OCI-LY7 (cell line): ENCODE measurements around the gene WBP4. TPM values are rescaled to one million over a fixed set of nuclear protein-coding genes. Genes with fewer than 3 reads are reported as not detected.

Experiments used
- BruUV-seq: library from RNA; stranded (reverse); fragments of 400-500 nt; replicated peaks from 2 replicates; lab custom pipeline; 2021; lab: Mats Ljungman, UMichigan
- CTCF ChIA-PET: fragments of 300-600 bp; sonication (Branson Sonifier 250); formaldehyde crosslinking; loops from one replicate; lab custom pipeline; 2022; ENCODE audit warnings: antibody characterized with exemption; ENCODE audit not compliant: unreplicated experiment; lab: Charles Lee
- POLR2A ChIA-PET: fragments of 300-600 bp; sonication (Branson Sonifier 250); formaldehyde crosslinking; loops from one replicate; lab custom pipeline; 2022; ENCODE audit warnings: antibody characterized with exemption; lab: Charles Lee
- DNase-seq: peaks from one replicate; pipeline ENCODE4 v3.0.0-alpha.2; 2015; ENCODE audit warnings: low spot score
- H2AFZ ChIP-seq: fragments of 200-600 bp; sonication (generic), shearing (Covaris generic); 2 replicates; pipeline ENCODE4 v1.6.1; 2014; ENCODE audit warnings: mild to moderate bottlenecking, antibody characterized with exemption, low read length, moderate library complexity
- H3K27ac ChIP-seq: fragments of 200-600 bp; sonication (generic); 2 replicates; pipeline ENCODE4 v1.5.1; 2014; ENCODE audit warnings: mixed run types, low read depth, mild to moderate bottlenecking, moderate library complexity, low read length, inconsistent platforms; ENCODE audit not compliant: poor library complexity, severe bottlenecking
- H3K36me3 ChIP-seq: fragments of 200-600 bp; sonication (generic); 2 replicates; pipeline ENCODE4 v1.6.1; 2014; ENCODE audit warnings: mild to moderate bottlenecking, antibody characterized with exemption, low read length, moderate library complexity, mixed read lengths; ENCODE audit not compliant: insufficient read depth
- H3K4me1 ChIP-seq: fragments of 200-600 bp; sonication (generic); 2 replicates; pipeline ENCODE4 v1.5.1; 2014; ENCODE audit warnings: mild to moderate bottlenecking, low read length; ENCODE audit not compliant: insufficient read depth, poor library complexity, severe bottlenecking
- H3K4me2 ChIP-seq: fragments of 200-600 bp; sonication (generic); 2 replicates; pipeline ENCODE4 v1.6.1; 2014; ENCODE audit warnings: mild to moderate bottlenecking, low read length
- H3K4me3 ChIP-seq: fragments of 200-600 bp; sonication (generic); 2 replicates; pipeline ENCODE4 v1.5.1; 2014; ENCODE audit warnings: mild to moderate bottlenecking, low read depth, low read length; ENCODE audit not compliant: poor library complexity, severe bottlenecking
- H3K79me2 ChIP-seq: fragments of 200-600 bp; sonication (generic); 2 replicates; pipeline ENCODE4 v1.6.1; 2016; ENCODE audit warnings: low read depth, mild to moderate bottlenecking, low read length, moderate library complexity, mixed read lengths; ENCODE audit not compliant: insufficient read depth
- H3K9me2 ChIP-seq: fragments of 200-600 bp; sonication (generic); 2 replicates; pipeline ENCODE4 v1.6.1; 2016; ENCODE audit warnings: mild to moderate bottlenecking, low read length, mixed read lengths; ENCODE audit not compliant: insufficient read depth
- H3K9me3 ChIP-seq: fragments of 200-600 bp; sonication (generic); 2 replicates; pipeline ENCODE4 v1.6.1; 2014; ENCODE audit warnings: mild to moderate bottlenecking, mixed run types, low read length, mixed read lengths
- H4K20me1 ChIP-seq: fragments of 200-600 bp; sonication (generic); 2 replicates; pipeline ENCODE4 v1.6.1; 2014; ENCODE audit warnings: mild to moderate bottlenecking, antibody characterized with exemption, low read length, moderate library complexity, mixed read lengths; ENCODE audit not compliant: insufficient read depth
- CTCF ChIP-seq: fragments of 200-600 bp; sonication (generic); conservative IDR thresholded peaks from 2 replicates; pipeline ENCODE4 v1.5.1; 2014; ENCODE audit warnings: mild to moderate bottlenecking, antibody characterized with exemption, low read length, moderate library complexity, mixed read lengths
- EZH2phosphoT487 ChIP-seq: fragments of 200-600 bp; sonication (generic); IDR thresholded peaks from 2 replicates; pipeline ENCODE4 v1.6.1; 2018; ENCODE audit warnings: low read depth, borderline replicate concordance, mild to moderate bottlenecking, mixed run types, antibody characterized with exemption, low read length, moderate library complexity, mixed read lengths
- intact Hi-C: fragments of 100-400 bp; cut with micrococcal nuclease; formaldehyde crosslinking; loops from one replicate; pipeline ENCODE4 v1.10.0; 2022; ENCODE audit not compliant: unreplicated experiment
- total RNA-seq, 2 experiments: library from RNA; depleted of rRNA in 1 of 2; stranded (reverse); fragments of >200 nt in 1 of 2; shearing (Covaris generic) in 1 of 2; gene quantifications; 2 replicates each; pipeline ENCODE4 v1.2.3, GENCODE V29; 2014 to 2022

The WBP4 gene
- total RNA-seq, 2 experiments from 2014 or later, result 5.9 to 7.3 TPM

DNA sequence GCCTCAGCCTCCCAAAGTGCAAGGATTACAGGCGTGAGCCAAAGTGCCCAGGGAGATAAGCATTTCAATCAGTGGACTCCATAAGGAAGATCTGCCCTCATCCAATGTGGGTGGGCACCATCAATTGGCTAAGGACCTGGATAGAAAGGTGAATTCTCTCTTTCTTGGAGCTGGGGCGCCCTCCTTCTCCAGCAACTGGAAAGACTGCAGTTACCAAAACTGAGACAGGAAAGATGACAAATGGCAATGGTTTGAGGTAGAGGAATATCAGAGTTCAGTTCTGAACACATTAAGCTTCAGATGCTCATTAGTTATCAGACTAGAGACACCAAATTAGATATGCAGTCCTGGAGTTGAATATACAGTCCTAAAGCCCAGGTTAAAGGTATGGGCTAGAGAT lies 31.7 kb upstream of the WBP4 start:
- ChIA-PET CTCF (no interaction called here), POLR2A (interaction anchor here (1.2 to 3.2 kb wide), 2 partner anchors 10 to 77 kb away, joined by 3 to 22 read pairs; partner anchors contain the start of gene ELF1)
- H4K20me1 ChIP-seq, result no peaks in the 10 kb centered on the region
- H2AFZ ChIP-seq, result no peak overlapping the region
- peaks cover 28% of the 10 kb centered on the region for H3K36me3 ChIP-seq
- H3K9me2 ChIP-seq, result no peaks in the 10 kb centered on the region
- H3K4me1 ChIP-seq, result peaks cover 41% of the 10 kb centered on the region
- no peak overlapping the region for H3K4me2 ChIP-seq
- BruUV-seq, result no TSS peak
- no peak overlapping the region for H3K27ac ChIP-seq
- H3K79me2 ChIP-seq, result peaks cover 74% of the 10 kb centered on the region
- no peaks in the 10 kb centered on the region for H3K9me3 ChIP-seq
- TF ChIP-seq EZH2phosphoT487 (no peak), CTCF (peak; percentile 67)
- no peak overlapping the region for H3K4me3 ChIP-seq
- DNase-seq, result no peak
- intact Hi-C loops, result no loop called here

- H3K36me3 ChIP-seq, result peaks cover 9% of the 10 kb centered on the region
- H3K4me3 ChIP-seq, result no peak overlapping the region
- H2AFZ ChIP-seq, result no peak overlapping the region
- intact Hi-C loops, result no loop called here
- peaks cover 31% of the 10 kb centered on the region for H3K4me1 ChIP-seq
- BruUV-seq, result no TSS peak
- ChIA-PET POLR2A (interaction anchor here (0.7 to 2.2 kb wide), 4 partner anchors 8 to 51 kb away, joined by 3 to 18 read pairs (median 4); partner anchors contain the start of gene ELF1), CTCF (no interaction called here)
- H3K9me2 ChIP-seq, result no peaks in the 10 kb centered on the region
- no peak for DNase-seq
- no peaks in the 10 kb centered on the region for H3K9me3 ChIP-seq
- H3K27ac ChIP-seq, result no peak overlapping the region
- H3K4me2 ChIP-seq, result peak overlapping the region; percentile 4; the same call in 1 of the 2 replicates
- TF ChIP-seq CTCF, result no peak
- TF ChIP-seq EZH2phosphoT487, result no peak
- peaks cover 78% of the 10 kb centered on the region for H3K79me2 ChIP-seq
- H4K20me1 ChIP-seq, result no peaks in the 10 kb centered on the region
These were observed 28.5 kb upstream of the WBP4 start for GRCh38 chr13:41032691-41033376.

- TF ChIP-seq CTCF, result no peak
- TF ChIP-seq EZH2phosphoT487, result no peak
- Histone ChIP-seq H3K27ac (no peak overlapping the region), H2AFZ (no peak overlapping the region), H3K4me3 (no peak overlapping the region), H3K4me1 (peaks cover 27% of the 10 kb centered on the region), H3K36me3 (peaks cover 3% of the 10 kb centered on the region), H3K9me2 (no peaks in the 10 kb centered on the region), H3K79me2 (peaks cover 82% of the 10 kb centered on the region), H3K9me3 (no peaks in the 10 kb centered on the region), H3K4me2 (no peak overlapping the region), H4K20me1 (no peaks in the 10 kb centered on the region)
- ChIA-PET CTCF (no interaction called here), POLR2A (interaction anchor here (2.2 kb wide), 1 partner anchor 14 kb away, joined by 18 read pairs; the partner anchor contains the start of gene ELF1)
- intact Hi-C loops, result no loop called here
- DNase-seq, result no peak
- no TSS peak for BruUV-seq
These were observed 26.9 kb upstream of the WBP4 start for GRCh38 chr13:41034382-41034781.
